HG02759 (cell line): ENCODE measurements around the gene SUN5.

ENCODE experiments used
- ATAC-seq: cut with Tn5 transposase; IDR thresholded peaks from one replicate; pipeline ENCODE4 v1.9.1; 2021; ENCODE audit warnings: mild to moderate bottlenecking, moderate library complexity; ENCODE audit not compliant: unreplicated experiment

The SUN5 gene

GRCh38 chr20:33026779-33027759 lies 22.8 kb upstream of the SUN5 start:
- ATAC-seq: no peak

GRCh38 chr20:33026072-33026778 lies 22.0 kb upstream of the SUN5 start:
- ATAC-seq: no peak

DNA sequence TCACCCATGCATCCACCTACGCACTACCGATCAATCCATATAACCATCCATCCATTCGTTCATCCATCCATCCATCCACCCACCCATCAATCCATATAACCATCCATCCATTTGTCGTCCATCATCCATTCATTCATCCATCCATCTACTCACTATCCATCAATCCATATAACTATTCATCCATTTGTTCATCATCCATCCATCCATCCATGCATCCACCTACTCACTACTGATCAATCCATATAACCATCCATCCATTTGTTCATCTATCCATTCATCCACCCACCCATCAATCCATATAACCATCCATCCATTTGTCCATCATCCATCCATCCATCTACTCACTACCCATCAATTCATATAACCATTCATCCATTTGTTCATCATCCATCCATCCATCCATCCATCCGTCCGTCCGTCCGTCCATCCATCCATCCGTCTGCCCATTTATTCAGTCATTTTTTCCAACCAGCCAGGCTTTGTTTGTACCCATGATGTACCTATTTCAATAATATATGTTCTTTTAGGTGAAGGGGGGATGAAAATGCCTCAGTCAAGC lies 21.2 kb upstream of the SUN5 start:
- no peak for ATAC-seq

DNA sequence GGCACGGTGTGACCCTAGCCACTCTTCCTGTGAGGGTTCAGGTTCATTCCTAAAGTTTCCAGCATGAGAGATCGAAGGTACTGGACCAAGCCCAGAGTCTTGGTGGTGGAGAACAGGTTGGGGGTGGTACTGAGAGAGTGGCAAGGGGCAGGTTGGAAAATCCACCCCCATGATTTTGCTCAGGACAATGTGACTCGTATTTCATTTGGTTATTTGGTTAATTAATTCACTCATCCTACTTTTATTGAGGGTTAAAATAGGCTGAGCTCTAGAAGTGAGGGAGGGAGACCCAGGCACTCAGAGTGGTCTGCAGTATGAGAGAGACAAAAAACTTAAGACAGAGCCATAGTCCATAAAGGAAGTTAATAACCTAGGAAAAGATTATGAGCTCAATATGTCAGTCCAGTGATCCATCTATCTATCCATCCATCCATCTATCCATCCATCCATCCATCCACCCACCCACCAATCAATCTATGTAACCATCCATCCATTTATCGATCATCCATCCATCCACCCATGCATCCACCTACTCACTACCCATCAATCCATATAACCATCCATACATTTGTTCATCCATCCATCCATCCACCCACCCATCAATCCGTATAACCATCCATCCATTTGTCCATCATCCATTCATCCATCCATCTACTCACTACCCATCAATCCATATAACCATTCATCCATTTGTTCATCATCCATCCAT lies 20.5 kb upstream of the SUN5 start:
- ATAC-seq: no peak

- no peak for ATAC-seq
Observed at GRCh38 chr20:33024243-33024560, 20.0 kb upstream of the SUN5 start.

GRCh38 chr20:33023439-33024242 lies 19.4 kb upstream of the SUN5 start:
- ATAC-seq: no peak

- ATAC-seq: no peak
Observed at GRCh38 chr20:33022694-33023438, 18.6 kb upstream of the SUN5 start.

DNA sequence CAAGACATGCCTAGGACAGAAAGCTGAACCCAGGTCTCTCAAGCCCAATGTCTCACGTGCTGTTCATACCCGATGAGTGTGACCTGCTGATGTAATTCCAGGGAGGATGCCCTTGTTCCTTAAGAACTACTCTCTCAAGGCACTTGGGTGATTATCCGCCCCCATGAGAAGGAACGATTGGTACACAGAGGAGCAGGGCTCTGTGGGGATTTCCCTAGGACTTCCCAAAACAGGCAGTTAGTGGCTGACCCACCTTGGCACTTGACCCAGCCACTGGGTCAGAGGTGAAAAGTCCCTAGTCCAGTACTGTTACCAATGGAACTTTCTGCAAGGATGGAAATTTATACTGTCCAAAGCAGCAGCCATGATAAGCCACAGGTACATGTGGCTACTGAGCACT lies 18.1 kb upstream of the SUN5 start:
- ATAC-seq: no peak

GRCh38 chr20:33021879-33022278 lies 17.6 kb upstream of the SUN5 start:
- ATAC-seq: no peak

GRCh38 chr20:33020278-33021161 lies 16.3 kb upstream of the SUN5 start:
- no peak for ATAC-seq

- ATAC-seq: no peak
Observed at GRCh38 chr20:33019465-33020277, 15.4 kb upstream of the SUN5 start.

DNA sequence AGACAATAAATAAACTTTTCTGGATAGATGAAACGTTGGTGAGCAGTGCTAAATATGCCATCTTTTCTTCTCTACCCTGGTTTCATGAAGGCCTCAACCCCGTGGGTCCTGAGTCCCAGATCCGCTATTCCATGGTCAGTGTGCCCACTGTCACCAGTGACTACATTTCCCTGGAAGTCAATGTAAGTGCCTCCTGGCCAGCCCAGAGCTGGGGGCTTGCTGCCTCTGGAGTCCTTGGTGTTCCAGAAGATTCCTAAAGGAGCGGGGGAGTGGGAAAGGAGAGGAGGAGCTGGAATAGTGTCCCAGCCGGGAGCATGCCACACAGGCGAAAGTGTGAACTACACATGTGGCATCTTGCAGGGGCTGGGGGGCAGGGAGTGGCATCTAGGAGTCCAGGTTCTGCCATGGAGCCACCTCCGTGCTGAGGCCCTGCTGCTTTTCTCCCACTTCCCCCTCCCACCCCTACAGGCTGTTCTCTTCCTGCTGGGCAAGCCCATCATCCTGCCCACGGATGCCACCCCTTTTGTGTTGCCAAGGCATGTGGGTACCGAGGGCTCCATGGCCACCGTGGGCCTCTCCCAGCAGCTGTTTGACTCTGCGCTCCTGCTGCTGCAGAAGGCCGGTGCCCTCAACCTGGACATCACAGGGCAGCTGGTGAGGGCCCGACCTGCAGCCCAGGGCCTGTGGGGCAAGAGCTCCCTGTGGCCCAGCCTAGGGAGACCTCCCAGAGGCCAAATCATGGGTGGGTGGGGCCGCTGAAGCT lies 14.1 kb upstream of the SUN5 start:
- no peak for ATAC-seq

DNA sequence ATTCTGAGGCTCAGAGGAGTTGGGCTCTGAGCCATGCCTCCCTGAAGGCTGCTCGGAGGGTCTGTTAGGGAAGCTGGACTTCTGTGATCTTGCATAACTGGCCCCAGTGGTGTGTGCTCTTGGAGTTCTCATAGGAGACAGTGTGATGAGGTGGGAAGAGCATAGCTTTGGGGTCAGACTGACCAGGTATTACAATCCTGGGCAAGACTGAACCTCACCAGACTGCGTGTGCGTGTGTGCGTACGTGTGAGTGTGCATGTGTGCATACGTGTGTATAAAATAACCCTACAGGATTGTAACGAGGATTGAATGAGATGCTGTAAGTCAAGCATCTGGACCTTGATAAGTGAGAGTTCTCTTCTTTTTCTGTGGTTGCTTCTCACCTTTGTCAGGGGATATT lies 13.3 kb upstream of the SUN5 start:
- ATAC-seq: no peak

GRCh38 chr20:33016581-33017109 lies 12.4 kb upstream of the SUN5 start:
- ATAC-seq: no peak

- ATAC-seq: no peak
Observed at GRCh38 chr20:33015700-33016580, 11.7 kb upstream of the SUN5 start.

DNA sequence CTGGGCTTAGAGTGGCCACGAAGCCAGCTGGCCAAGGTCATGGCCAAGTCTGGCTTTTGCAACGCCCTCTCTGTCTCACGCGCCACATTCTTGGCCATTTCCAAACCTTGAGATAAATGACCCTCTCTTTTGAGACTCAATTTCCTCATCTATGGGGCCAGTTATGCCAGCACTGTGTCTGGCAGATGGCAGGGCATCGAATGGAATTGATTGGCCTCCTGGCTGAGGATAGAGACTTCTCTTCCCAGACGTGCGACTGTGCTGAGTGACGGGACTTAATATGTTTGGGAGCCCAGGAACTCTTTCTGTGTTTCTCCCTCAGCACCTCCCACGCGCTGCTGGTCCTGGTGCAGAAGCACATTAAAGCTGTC lies 10.9 kb upstream of the SUN5 start:
- no peak for ATAC-seq
